IMR-90 (cell line): ENCODE measurements around the gene LCE2B. TPM values are rescaled to one million over a fixed set of nuclear protein-coding genes. Genes with fewer than 3 reads are reported as not detected.
"Not testable (repeated sequence)": the region's sequence is repeated elsewhere in the genome, so short reads cannot be mapped to it uniquely, and the experiment has no call there.

Experiments used
- ATAC-seq: fragments of 200-7000 bp; cut with Tn5 transposase; 2 replicates; pipeline ENCODE4 v1.9.1; 2020; ENCODE audit warnings: low read depth, mild to moderate bottlenecking, moderate library complexity
- BruUV-seq: library from RNA; stranded (reverse); fragments of 400-500 nt; replicated peaks from 2 replicates; lab custom pipeline; 2021; lab: Mats Ljungman, UMichigan
- CTCF ChIA-PET: fragments of 300-600 bp; formaldehyde crosslinking; extraction: SDS; loops from one replicate; lab custom pipeline; 2021; ENCODE audit warnings: antibody characterized with exemption; lab: Yijun Ruan, JAX
- POLR2A ChIA-PET: fragments of 300-600 bp; sonication (Branson Sonifier 250); formaldehyde crosslinking; loops from one replicate; lab custom pipeline; 2022; ENCODE audit warnings: antibody characterized with exemption; ENCODE audit not compliant: unreplicated experiment; lab: Charles Lee
- DNase-seq: peaks from one replicate; pipeline ENCODE4 v3.0.0; 2013
- H2AFZ ChIP-seq: replicated peaks from 2 replicates; pipeline ENCODE3; 2013; ENCODE audit warnings: low read length, mild to moderate bottlenecking; ENCODE audit not compliant: poor library complexity
- H2AK5ac ChIP-seq: 2 replicates; pipeline ENCODE4 v1.6.1; 2013; ENCODE audit warnings: low read depth, low read length, inconsistent platforms
- H2AK9ac ChIP-seq: replicated peaks from 2 replicates; pipeline ENCODE3; 2013; ENCODE audit warnings: mild to moderate bottlenecking, low read depth, low read length, moderate library complexity; ENCODE audit not compliant: poor library complexity
- H2BK120ac ChIP-seq: 2 replicates; pipeline ENCODE4 v1.6.1; 2013; ENCODE audit warnings: low read depth, low read length, inconsistent platforms
- H2BK15ac ChIP-seq: 3 replicates; pipeline ENCODE4 v1.6.1; 2013; ENCODE audit warnings: low read depth, low read length, inconsistent platforms
- H2BK20ac ChIP-seq: 2 replicates; pipeline ENCODE4 v1.6.1; 2013; ENCODE audit warnings: low read depth, mild to moderate bottlenecking, inconsistent platforms, low read length, moderate library complexity
- H2BK5ac ChIP-seq: 2 replicates; pipeline ENCODE4 v1.6.1; 2013; ENCODE audit warnings: mild to moderate bottlenecking, low read depth, low read length, inconsistent platforms; ENCODE audit not compliant: poor library complexity, severe bottlenecking
- H3K14ac ChIP-seq: replicated peaks from 2 replicates; pipeline ENCODE4 v1.6.1; 2013; ENCODE audit warnings: low read depth, low read length, inconsistent platforms
- H3K18ac ChIP-seq: 2 replicates; pipeline ENCODE4 v1.6.1; 2013; ENCODE audit warnings: low read depth, low read length, control low read depth
- H3K23ac ChIP-seq: 2 replicates; pipeline ENCODE4 v1.6.1; 2013; ENCODE audit warnings: low read depth, low read length, inconsistent platforms
- H3K27ac ChIP-seq: 2 replicates; pipeline ENCODE4 v1.5.1; 2013; ENCODE audit warnings: mild to moderate bottlenecking, control low read depth, low read length; ENCODE audit not compliant: insufficient read depth
- H3K27me3 ChIP-seq: 2 replicates; pipeline ENCODE4 v1.6.1; 2013; ENCODE audit warnings: low read length; ENCODE audit not compliant: control insufficient read depth, insufficient read depth
- H3K36me3 ChIP-seq: 2 replicates; pipeline ENCODE4 v1.6.1; 2013; ENCODE audit warnings: low read length, mixed read lengths; ENCODE audit not compliant: control insufficient read depth, insufficient read depth
- H3K4ac ChIP-seq: 2 replicates; pipeline ENCODE4 v1.6.1; 2013; ENCODE audit warnings: low read depth, low read length, inconsistent platforms
- H3K4me1 ChIP-seq: 2 replicates; pipeline ENCODE4 v1.6.1; 2013; ENCODE audit warnings: low read length, mixed read lengths; ENCODE audit not compliant: control insufficient read depth, insufficient read depth
- H3K4me2 ChIP-seq: 2 replicates; pipeline ENCODE4 v1.6.1; 2013; ENCODE audit warnings: low read depth, mild to moderate bottlenecking, control low read depth, low read length, moderate library complexity
- H3K4me3 ChIP-seq: 2 replicates; pipeline ENCODE4 v1.5.1; 2013; ENCODE audit warnings: low read depth, mild to moderate bottlenecking, control low read depth, low read length, moderate library complexity; ENCODE audit not compliant: insufficient read depth
- H3K56ac ChIP-seq: 2 replicates; pipeline ENCODE4 v1.6.1; 2013; ENCODE audit warnings: low read length, inconsistent platforms; ENCODE audit not compliant: insufficient read depth; ENCODE audit errors: extremely low read depth
- H3K79me1 ChIP-seq, 2 experiments: 2 replicates each; pipeline ENCODE4 v1.6.1; 2013; ENCODE audit warnings: low read length in 2 of 2, inconsistent platforms in 1 of 2, low read depth in 1 of 2
- H3K9ac ChIP-seq: 2 replicates; pipeline ENCODE4 v1.6.1; 2013; ENCODE audit warnings: low read depth, low read length, control low read depth
- H3K9me1 ChIP-seq: 2 replicates; pipeline ENCODE4 v1.6.1; 2013; ENCODE audit warnings: low read length, inconsistent platforms; ENCODE audit not compliant: insufficient read depth
- H3K9me3 ChIP-seq: 2 replicates; pipeline ENCODE4 v1.6.1; 2013; ENCODE audit warnings: low read length; ENCODE audit not compliant: control insufficient read depth, insufficient read depth
- H4K20me1 ChIP-seq: 2 replicates; pipeline ENCODE4 v1.6.1; 2013; ENCODE audit warnings: low read length, inconsistent platforms; ENCODE audit not compliant: insufficient read depth
- H4K5ac ChIP-seq: 2 replicates; pipeline ENCODE4 v1.6.1; 2013; ENCODE audit warnings: mild to moderate bottlenecking, low read depth, low read length, control low read depth
- H4K8ac ChIP-seq, 2 experiments: 2 replicates each; pipeline ENCODE4 v1.6.1; 2013; ENCODE audit warnings: low read depth in 2 of 2, low read length in 2 of 2, control low read depth in 1 of 2, inconsistent platforms in 1 of 2
- H4K91ac ChIP-seq: 2 replicates; pipeline ENCODE4 v1.6.1; 2013; ENCODE audit warnings: low read depth, low read length, inconsistent platforms; ENCODE audit not compliant: insufficient read depth
- BHLHE40 ChIP-seq: fragments of 150-350 bp; IDR thresholded peaks from 2 replicates; pipeline ENCODE4 v1.6.1; 2016; ENCODE audit warnings: mild to moderate bottlenecking, low read depth, low read length
- CHD1 ChIP-seq: IDR thresholded peaks from 2 replicates; pipeline ENCODE4 v1.6.1; 2012; ENCODE audit warnings: low read depth, low read length, improper control_type of control experiment
- CTCF ChIP-seq: conservative IDR thresholded peaks from 2 replicates; pipeline ENCODE4 v1.5.1; 2012; ENCODE audit warnings: mild to moderate bottlenecking, low read depth, low read length, improper control_type of control experiment
- MAFK ChIP-seq: IDR thresholded peaks from 2 replicates; pipeline ENCODE4 v1.6.1; 2012; ENCODE audit warnings: low read depth, low read length, improper control_type of control experiment
- RAD21 ChIP-seq: IDR thresholded peaks from 2 replicates; pipeline ENCODE4 v1.6.1; 2012; ENCODE audit warnings: low read length, improper control_type of control experiment
- RFX5 ChIP-seq: IDR thresholded peaks from 2 replicates; pipeline ENCODE4 v1.8.0; 2012; ENCODE audit warnings: low read depth, mild to moderate bottlenecking, low read length, moderate library complexity
- WGBS, 2 experiments: methylation state at CpG; one replicate each; pipeline versions ENCODE4 v1.1.5 to v1.1.7; 2013; ENCODE audit warnings: missing lambda C conversion rate in 2 of 2; ENCODE audit not compliant: insufficient read length in 1 of 2; ENCODE audit errors: extremely low coverage in 2 of 2; 5-methylcytosine and 5-hydroxymethylcytosine counted together
- dilution Hi-C: fragments of 300-500 bp; cut with HindIII; formaldehyde crosslinking; loops from one replicate; pipeline ENCODE4 v1.14.3; 2018; ENCODE audit warnings: low sequenced_read_pairs; ENCODE audit not compliant: unreplicated experiment
- in situ Hi-C: fragments of 300-500 bp; cut with MboI; formaldehyde crosslinking; loops from 3 replicates; pipeline ENCODE4 v1.14.3; 2019; ENCODE audit warnings: low sequenced_read_pairs, inconsistent platforms, mixed read lengths
- intact Hi-C: fragments of 100-400 bp; cut with micrococcal nuclease; formaldehyde crosslinking; loops from 2 replicates; pipeline ENCODE4 v1.10.0; 2022
- polyA plus RNA-seq, 3 experiments: library from polyadenylated mRNA; depleted of rRNA; stranded (reverse); fragments of >200 nt; gene quantifications; 2 replicates each; pipeline ENCODE4 v1.2.3, GENCODE V29; 2012; ENCODE audit warnings: low replicate concordance in 1 of 3
- total RNA-seq: library from RNA; depleted of rRNA; stranded (reverse); fragments of >200 nt; gene quantifications from 2 replicates; pipeline ENCODE4 v1.2.3, GENCODE V29; 2012

The LCE2B gene
- total and polyA plus RNA-seq, 2 of the 4 experiments (the other 2 are of a cell fraction) = not detected

DNA sequence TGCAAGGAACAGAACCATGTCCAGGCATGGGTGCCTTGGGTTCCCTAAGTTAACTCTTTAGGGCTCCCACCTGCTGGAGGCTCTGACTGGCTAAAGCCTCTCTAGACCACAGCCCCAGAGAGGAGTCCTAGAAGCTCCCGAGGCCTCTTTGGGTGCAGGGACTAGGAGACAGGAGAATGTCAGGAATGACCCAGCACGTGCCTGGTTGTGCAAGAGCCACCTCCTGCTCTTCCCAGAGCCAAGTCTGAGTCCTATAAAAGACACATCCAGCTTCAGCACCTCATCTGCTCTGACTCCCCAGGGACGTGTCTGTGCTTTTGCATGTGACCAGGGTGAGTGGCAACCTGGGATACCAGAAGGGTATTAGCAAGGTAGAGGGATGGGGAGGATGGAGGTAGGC is 22.8 kb upstream of the LCE2B start, which contains the start of gene LCE2D:
LCE2D (plus strand) TSS at position 283 of the 400 bp plus-strand sequence. CDS start 726 bp downstream, outside the sequence.
- ATAC-seq = no peak
- no peak for TF ChIP-seq RFX5
- no peak for TF ChIP-seq RAD21
- 0 out of 2 replicates have a peak, but pooled peaks have one; percentile 10 for TF ChIP-seq BHLHE40
- TF ChIP-seq MAFK = no peak
- no peak for TF ChIP-seq CTCF
- no peak for TF ChIP-seq CHD1
- no peak within 1 kb of the TSS for H3K4me3 ChIP-seq
- WGBS, 2 experiments = 29% methylated on average over 1 of the region's 3 CpGs; no CpG with 5 or more reads in 1 of the 2 experiments
- H3K4ac ChIP-seq = no peak within 1 kb of the TSS
- H2BK5ac ChIP-seq = no peak within 1 kb of the TSS
- H3K27ac ChIP-seq = no peak within 1 kb of the TSS
- H4K91ac ChIP-seq = no peak within 1 kb of the TSS
- H3K14ac ChIP-seq = no peak within 1 kb of the TSS
- H4K20me1 ChIP-seq = no peaks in the 10 kb centered on the region
- H3K18ac ChIP-seq = no peak within 1 kb of the TSS
- no peaks in the 10 kb centered on the region for H3K9me3 ChIP-seq
- POLR2A ChIA-PET = no interaction called here
- no TSS peak for BruUV-seq
- CTCF ChIA-PET = interaction anchor here (1.3 kb wide), 1 partner anchor 9 kb away, joined by 4 read pairs; no protein-coding TSS in a partner anchor
- H3K79me1 ChIP-seq = no peaks in the 10 kb centered on the region
- H3K9ac ChIP-seq = no peak within 1 kb of the TSS
- H4K5ac ChIP-seq = no peak within 1 kb of the TSS
- no peaks in the 10 kb centered on the region; the same call in 1 of the 2 replicates for H3K27me3 ChIP-seq
- DNase-seq = no peak
- no peak within 1 kb of the TSS for H3K4me2 ChIP-seq
- H2BK120ac ChIP-seq = no peak within 1 kb of the TSS
- dilution Hi-C loops = no loop called here
- H2AFZ ChIP-seq = no peak within 1 kb of the TSS
- H2AK5ac ChIP-seq = no peak within 1 kb of the TSS
- H2BK20ac ChIP-seq = no peak within 1 kb of the TSS
- H3K23ac ChIP-seq = no peak within 1 kb of the TSS
- intact Hi-C loops = no loop called here
- no peak within 1 kb of the TSS for H2BK15ac ChIP-seq
- no peak within 1 kb of the TSS for H4K8ac ChIP-seq
- in situ Hi-C loops = loop anchor here (25.0 kb wide), 1 partner anchor 549 kb away; the partner anchor contains the start of genes LELP1 and PRR9
- H3K56ac ChIP-seq = no peak within 1 kb of the TSS
- H3K9me1 ChIP-seq = no peaks in the 10 kb centered on the region
- H3K4me1 ChIP-seq = no peaks in the 10 kb centered on the region
- H3K36me3 ChIP-seq = no peaks in the 10 kb centered on the region
- H2AK9ac ChIP-seq = no peak within 1 kb of the TSS

- H2AK9ac ChIP-seq, H2BK15ac ChIP-seq, H3K36me3 ChIP-seq, H2BK5ac ChIP-seq, intact Hi-C loops, H3K23ac ChIP-seq, H3K27me3 ChIP-seq, H3K4me2 ChIP-seq, H3K79me1 ChIP-seq, H3K14ac ChIP-seq, H4K20me1 ChIP-seq, H4K91ac ChIP-seq, H2AK5ac ChIP-seq, dilution Hi-C loops, H3K9me1 ChIP-seq, H4K8ac ChIP-seq, H3K9ac ChIP-seq, H3K18ac ChIP-seq, H3K27ac ChIP-seq, H3K4me1 ChIP-seq, POLR2A ChIA-PET, DNase-seq, H4K5ac ChIP-seq, BruUV-seq, H3K9me3 ChIP-seq, ATAC-seq, H2AFZ ChIP-seq, H3K4me3 ChIP-seq, H2BK20ac ChIP-seq, H2BK120ac ChIP-seq, H3K56ac ChIP-seq, H3K4ac ChIP-seq, CTCF ChIA-PET: not testable (repeated sequence)
- no CpG with 5 or more reads among the region's 1 CpG for WGBS, 2 experiments
- in situ Hi-C loops = loop anchor here (25.0 kb wide), 1 partner anchor 546 kb away; the partner anchor contains the start of genes LELP1 and PRR9
Observed at GRCh38 chr1:152666171-152666570, 19.8 kb upstream of the LCE2B start.
